ENCODE data around the gene WDR88. TPM values are rescaled to one million over a fixed set of nuclear protein-coding genes. Genes with fewer than 3 reads are reported as not detected.

WDR88 gene
- total and polyA plus RNA-seq, 2 of the 8 experiments (the other 6 are each of a cell fraction or from before 2014, with no cell fraction given), result not detected

- Histone ChIP-seq H2BK120ac (replicated peaks; ENCODE audit: low read depth, low read length) (no peak overlapping the region), H3K4me2 (ENCODE audit: insufficient read depth in 1 of 2, low read depth in 2 of 2, low read length in 2 of 2) (no peak overlapping the region), H2BK12ac (ENCODE audit: low read depth, low read length) (no peak overlapping the region), H4K20me1 (replicated peaks in 1 of 2; ENCODE audit: control insufficient read depth in 1 of 2, insufficient read depth in 2 of 2, low read length in 2 of 2) (peaks cover 0 to 5% of the 10 kb centered on the region in 2 experiments), H3K27ac (ENCODE audit: low read depth, low read length) (no peak overlapping the region), H4K8ac (ENCODE audit: extremely low read depth, insufficient read depth, low read length) (no peak overlapping the region), H3K36me3 (ENCODE audit: control insufficient read depth in 2 of 4, insufficient read depth in 4 of 4, low read length in 3 of 4) (no peaks in the 10 kb centered on the region), H3K79me2 (ENCODE audit: control insufficient read depth in 1 of 2, insufficient read depth in 2 of 2, low read length in 2 of 2) (0 out of 4 replicates have a peak, but pooled peaks cover 0 to 3% of the 10 kb centered on the region in 2 experiments), H3K9me3 (ENCODE audit: insufficient read depth in 2 of 2, low read depth in 1 of 2, low read length in 1 of 2) (0 out of 4 replicates have a peak, but pooled peaks cover 0 to 4% of the 10 kb centered on the region in 2 experiments), H3K79me1 (ENCODE audit: low read depth, low read length) (peaks cover 3% of the 10 kb centered on the region; the same call in 1 of the 2 replicates), H4K5ac (ENCODE audit: insufficient read length, low read depth, low read length) (no peak overlapping the region), H3K4me3 (ENCODE audit: extremely low read depth in 1 of 4, insufficient read depth in 2 of 4, low read depth in 3 of 4, low read length in 4 of 4) (no peak overlapping the region), H2BK5ac (ENCODE audit: low read depth, low read length) (no peak overlapping the region), H2BK20ac (ENCODE audit: low read length) (no peak overlapping the region), H3K4ac (replicated peaks; ENCODE audit: insufficient read length, low read depth, low read length) (no peak overlapping the region), H3K9ac (replicated peaks in 1 of 4; ENCODE audit: extremely low read depth in 1 of 4, low read depth in 3 of 4, low read length in 3 of 4) (no peak overlapping the region), H3K27me3 (replicated peaks in 1 of 4; ENCODE audit: control insufficient read depth in 3 of 4, extremely low read depth in 1 of 4, insufficient read depth in 3 of 4, low read length in 3 of 4) (no peaks in the 10 kb centered on the region), H3K23me2 (ENCODE audit: low read depth, low read length) (peaks cover 5% of the 10 kb centered on the region), H3K23ac (ENCODE audit: insufficient read length) (no peak overlapping the region), H3K14ac (ENCODE audit: insufficient read length) (no peak overlapping the region), H2BK15ac (ENCODE audit: low read length) (no peak overlapping the region), H2AK5ac (ENCODE audit: low read depth, low read length) (no peak overlapping the region), H2AFZ (ENCODE audit: low read length) (no peak overlapping the region), H3K4me1 (replicated peaks in 1 of 4; ENCODE audit: control insufficient read depth in 3 of 4, insufficient read depth in 4 of 4, low read length in 3 of 4) (peaks cover 0 to 3% (median under 1%) of the 10 kb centered on the region in 4 experiments; a peak in 2 of 7 replicates), H4K91ac (replicated peaks; ENCODE audit: insufficient read length, low read length) (no peak overlapping the region), H3K18ac (ENCODE audit: extremely low read depth, low read length) (no peak overlapping the region), H3K56ac (replicated peaks; ENCODE audit: insufficient read length, low read depth, low read length) (no peak overlapping the region)
- TF ChIP-seq SP1 (IDR thresholded peaks at IDR 0.05; ENCODE audit: low read depth, low read length) (no peak), USF2 (IDR thresholded peaks at IDR 0.05; ENCODE audit: low read length) (no peak), CHD2 (IDR thresholded peaks at IDR 0.05; ENCODE audit: low read length) (no peak), POU5F1 (IDR thresholded peaks at IDR 0.05; ENCODE audit: low read depth, low read length) (no peak), GTF2F1 (IDR thresholded peaks at IDR 0.05; ENCODE audit: borderline replicate concordance, low read depth, low read length) (no peak), SRF (IDR thresholded peaks at IDR 0.05; ENCODE audit: low read depth, low read length) (no peak), PHF8 (conservative IDR thresholded peaks at IDR 0.05; ENCODE audit: low read depth, low read length) (no peak), RBBP5 (IDR thresholded peaks at IDR 0.05; ENCODE audit: borderline replicate concordance, low read depth, low read length) (no peak), CBX8 (IDR thresholded peaks at IDR 0.05; ENCODE audit: borderline replicate concordance, low read depth, low read length) (no peak), CHD1 (IDR thresholded peaks at IDR 0.05; ENCODE audit: low read depth, low read length) (no peak), CREB1 (IDR thresholded peaks at IDR 0.05) (no peak), SP2 (IDR thresholded peaks at IDR 0.05; ENCODE audit: low read length) (no peak)
- FAIRE-seq (no peak), DNase-seq (ENCODE audit: low read depth in 1 of 2, low spot score in 2 of 2) (no peak)
- ChIA-PET POLR2A (ENCODE audit: partially characterized antibody) (interaction anchor here (0.6 to 1.9 kb wide), 3 partner anchors 10 to 63 kb away, joined by 3 to 4 read pairs (median 3); no protein-coding TSS in a partner anchor), CTCF (ENCODE audit: partially characterized antibody) (interaction anchor here (1.7 to 2.0 kb wide), 2 partner anchors 12 to 43 kb away, joined by 4 to 6 read pairs; no protein-coding TSS in a partner anchor)
- WGBS, 2 experiments (ENCODE audit: extremely low coverage in 1 of 2, insufficient coverage in 1 of 2, insufficient read length in 1 of 2, insufficient replicate concordance in 2 of 2, low coverage in 1 of 2, low lambda C conversion rate in 2 of 2, missing lambda C conversion rate in 1 of 2), result 94% methylated on average over 6 of the region's 6 CpGs; no CpG with 5 or more reads in 1 of the 2 experiments
Measured at GRCh38 chr19:33171916-33172359, 40.0 kb downstream of the WDR88 start.

All from H1 (cell line).